ENCODE data around the gene CCR6. TPM values are rescaled to one million over a fixed set of nuclear protein-coding genes. Genes with fewer than 3 reads are reported as not detected.

The CCR6 gene
- total and polyA plus RNA-seq, 2 of the 8 experiments (the other 6 are each of a cell fraction or from before 2014, with no cell fraction given), result 0.06 TPM; not detected in 1

DNA sequence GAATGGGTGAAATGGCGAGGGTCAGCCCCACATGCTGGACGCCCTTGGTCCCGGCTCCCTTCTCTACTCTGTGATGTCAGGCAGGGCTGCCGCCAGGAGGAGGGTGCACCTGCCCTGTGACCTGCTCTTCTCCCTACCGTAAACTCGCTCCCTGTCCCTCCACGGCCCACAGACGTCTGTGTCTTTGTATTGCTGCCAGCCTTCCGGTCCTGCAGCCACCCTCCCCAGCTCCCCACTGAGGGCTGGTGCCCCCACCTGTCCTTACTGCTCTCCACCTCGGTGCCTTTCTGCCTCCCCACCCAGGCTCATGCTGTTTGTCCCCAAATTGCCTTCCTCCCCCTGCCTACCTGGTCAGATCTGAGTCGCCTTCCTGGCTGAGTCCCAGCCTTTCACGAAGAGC, 4.1 kb upstream of the CCR6 start:
- Histone ChIP-seq H3K23me2 (ENCODE audit: low read depth, low read length) (no peaks in the 10 kb centered on the region), H2AFZ (ENCODE audit: low read length) (no peak overlapping the region), H3K9me3 (ENCODE audit: insufficient read depth in 2 of 2, low read depth in 1 of 2, low read length in 1 of 2) (peaks cover 0 to 6% of the 10 kb centered on the region in 2 experiments; a peak in 1 of 4 replicates), H2BK12ac (ENCODE audit: low read depth, low read length) (no peak overlapping the region), H2BK5ac (ENCODE audit: low read depth, low read length) (no peak overlapping the region), H2AK5ac (ENCODE audit: low read depth, low read length) (no peak overlapping the region), H4K91ac (replicated peaks; ENCODE audit: insufficient read length, low read length) (no peak overlapping the region), H3K4me3 (ENCODE audit: extremely low read depth in 1 of 4, insufficient read depth in 2 of 4, low read depth in 3 of 4, low read length in 4 of 4) (no peak overlapping the region), H3K9ac (replicated peaks in 1 of 4; ENCODE audit: extremely low read depth in 1 of 4, low read depth in 3 of 4, low read length in 3 of 4) (no peak overlapping the region), H3K18ac (ENCODE audit: extremely low read depth, low read length) (no peak overlapping the region), H2BK20ac (ENCODE audit: low read length) (no peak overlapping the region), H4K20me1 (replicated peaks in 1 of 2; ENCODE audit: control insufficient read depth in 1 of 2, insufficient read depth in 2 of 2, low read length in 2 of 2) (no peaks in the 10 kb centered on the region), H3K56ac (replicated peaks; ENCODE audit: insufficient read length, low read depth, low read length) (no peak overlapping the region), H3K36me3 (ENCODE audit: control insufficient read depth in 2 of 4, insufficient read depth in 4 of 4, low read length in 3 of 4) (no peaks in the 10 kb centered on the region), H3K79me2 (ENCODE audit: control insufficient read depth in 1 of 2, insufficient read depth in 2 of 2, low read length in 2 of 2) (no peaks in the 10 kb centered on the region), H3K14ac (ENCODE audit: insufficient read length) (no peak overlapping the region), H3K79me1 (ENCODE audit: low read depth, low read length) (no peaks in the 10 kb centered on the region), H3K4ac (replicated peaks; ENCODE audit: insufficient read length, low read depth, low read length) (no peak overlapping the region), H4K8ac (ENCODE audit: extremely low read depth, insufficient read depth, low read length) (no peak overlapping the region), H3K27ac (ENCODE audit: low read depth, low read length) (no peak overlapping the region), H2BK120ac (replicated peaks; ENCODE audit: low read depth, low read length) (no peak overlapping the region), H3K23ac (ENCODE audit: insufficient read length) (no peak overlapping the region), H4K5ac (ENCODE audit: insufficient read length, low read depth, low read length) (no peak overlapping the region), H3K27me3 (replicated peaks in 1 of 4; ENCODE audit: control insufficient read depth in 3 of 4, extremely low read depth in 1 of 4, insufficient read depth in 3 of 4, low read length in 3 of 4) (no peaks in the 10 kb centered on the region), H3K4me2 (ENCODE audit: insufficient read depth in 1 of 2, low read depth in 2 of 2, low read length in 2 of 2) (no peak overlapping the region), H2BK15ac (ENCODE audit: low read length) (no peak overlapping the region), H3K4me1 (replicated peaks in 1 of 4; ENCODE audit: control insufficient read depth in 3 of 4, insufficient read depth in 4 of 4, low read length in 3 of 4) (peaks cover 0 to 5% (median 0%) of the 10 kb centered on the region in 4 experiments; a peak in 3 of 7 replicates)
- FAIRE-seq, result no peak
- no peak for DNase-seq (ENCODE audit: low read depth in 1 of 2, low spot score in 2 of 2)
- WGBS, 2 experiments (ENCODE audit: extremely low coverage in 1 of 2, insufficient coverage in 1 of 2, insufficient read length in 1 of 2, insufficient replicate concordance in 2 of 2, low coverage in 1 of 2, low lambda C conversion rate in 2 of 2, missing lambda C conversion rate in 1 of 2), result 81% methylated on average over 12 of the region's 12 CpGs; no CpG with 5 or more reads in 1 of the 2 experiments
- POLR2A ChIA-PET (ENCODE audit: partially characterized antibody), result no interaction called here
- CTCF ChIA-PET (ENCODE audit: partially characterized antibody), result interaction anchor here (1.0 kb wide), 1 partner anchor 9 kb away, joined by 3 read pairs; no protein-coding TSS in a partner anchor
- TF ChIP-seq, protein P1, sequence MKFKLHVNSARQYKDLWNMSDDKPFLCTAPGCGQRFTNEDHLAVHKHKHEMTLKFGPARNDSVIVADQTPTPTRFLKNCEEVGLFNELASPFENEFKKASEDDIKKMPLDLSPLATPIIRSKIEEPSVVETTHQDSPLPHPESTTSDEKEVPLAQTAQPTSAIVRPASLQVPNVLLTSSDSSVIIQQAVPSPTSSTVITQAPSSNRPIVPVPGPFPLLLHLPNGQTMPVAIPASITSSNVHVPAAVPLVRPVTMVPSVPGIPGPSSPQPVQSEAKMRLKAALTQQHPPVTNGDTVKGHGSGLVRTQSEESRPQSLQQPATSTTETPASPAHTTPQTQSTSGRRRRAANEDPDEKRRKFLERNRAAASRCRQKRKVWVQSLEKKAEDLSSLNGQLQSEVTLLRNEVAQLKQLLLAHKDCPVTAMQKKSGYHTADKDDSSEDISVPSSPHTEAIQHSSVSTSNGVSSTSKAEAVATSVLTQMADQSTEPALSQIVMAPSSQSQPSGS (IDR thresholded peaks at IDR 0.05; ENCODE audit: low read length), result no peak
- TF ChIP-seq, protein P2, sequence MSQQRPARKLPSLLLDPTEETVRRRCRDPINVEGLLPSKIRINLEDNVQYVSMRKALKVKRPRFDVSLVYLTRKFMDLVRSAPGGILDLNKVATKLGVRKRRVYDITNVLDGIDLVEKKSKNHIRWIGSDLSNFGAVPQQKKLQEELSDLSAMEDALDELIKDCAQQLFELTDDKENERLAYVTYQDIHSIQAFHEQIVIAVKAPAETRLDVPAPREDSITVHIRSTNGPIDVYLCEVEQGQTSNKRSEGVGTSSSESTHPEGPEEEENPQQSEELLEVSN (IDR thresholded peaks at IDR 0.05), result no peak
- TF ChIP-seq CREB1 (IDR thresholded peaks at IDR 0.05) (no peak), CTBP2 (IDR thresholded peaks at IDR 0.05; ENCODE audit: borderline replicate concordance, insufficient read depth, insufficient read length, low read length) (no peak), ZNF274 (IDR thresholded peaks at IDR 0.05; ENCODE audit: borderline replicate concordance, extremely low read depth, low read length) (no peak), NANOG (IDR thresholded peaks at IDR 0.05; ENCODE audit: insufficient read depth, low read depth, low read length, poor library complexity, severe bottlenecking) (no peak), RBBP5 (IDR thresholded peaks at IDR 0.05; ENCODE audit: borderline replicate concordance, low read depth, low read length) (no peak), TCF12 (IDR thresholded peaks at IDR 0.05; ENCODE audit: low read depth, low read length) (no peak), USF2 (IDR thresholded peaks at IDR 0.05; ENCODE audit: low read length) (no peak), HDAC2 (IDR thresholded peaks at IDR 0.05; ENCODE audit: borderline replicate concordance in 1 of 2, low read depth in 2 of 2, low read length in 2 of 2) (no peak)

All from H1 (cell line).